Activated T-cell treated with anti-CD3 and anti-CD28 coated beads for 1 hour (primary cell): ENCODE results near the gene TPPP.
"Not testable (repeated sequence)": the region's sequence is repeated elsewhere in the genome, so short reads cannot be mapped to it uniquely, and the experiment has no call there.

Experiments used
- DNase-seq: peaks from one replicate; pipeline ENCODE4 v3.0.0-alpha.2; 2020; ENCODE audit warnings: low read depth

The TPPP gene

DNA sequence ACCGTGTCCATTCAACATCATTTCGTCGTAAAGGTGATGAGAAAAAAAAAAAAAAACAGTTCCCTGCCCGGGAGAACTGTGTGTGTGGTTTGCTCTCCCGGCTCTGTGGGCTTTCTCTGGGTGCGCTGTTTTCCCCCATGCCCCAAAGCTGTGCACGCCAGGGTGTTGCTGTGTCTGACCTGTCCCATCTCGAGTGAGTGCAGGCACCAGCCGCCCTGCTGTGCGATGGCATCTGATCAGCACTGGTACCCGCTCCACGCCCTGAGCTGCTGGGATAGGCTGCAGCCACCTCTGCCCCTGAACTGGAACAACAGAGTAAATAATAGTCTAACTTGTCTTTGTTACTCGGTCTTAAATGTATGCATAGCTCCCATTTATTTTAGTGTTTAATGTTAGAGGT lies 47.7 kb downstream of the TPPP start:
- DNase-seq, result no peak

- DNase-seq, result no peak
Measured at GRCh38 chr5:644971-645370, 48.2 kb downstream of the TPPP start.

- DNase-seq, result no peak
Measured at GRCh38 chr5:644509-644908, 48.6 kb downstream of the TPPP start.

DNA sequence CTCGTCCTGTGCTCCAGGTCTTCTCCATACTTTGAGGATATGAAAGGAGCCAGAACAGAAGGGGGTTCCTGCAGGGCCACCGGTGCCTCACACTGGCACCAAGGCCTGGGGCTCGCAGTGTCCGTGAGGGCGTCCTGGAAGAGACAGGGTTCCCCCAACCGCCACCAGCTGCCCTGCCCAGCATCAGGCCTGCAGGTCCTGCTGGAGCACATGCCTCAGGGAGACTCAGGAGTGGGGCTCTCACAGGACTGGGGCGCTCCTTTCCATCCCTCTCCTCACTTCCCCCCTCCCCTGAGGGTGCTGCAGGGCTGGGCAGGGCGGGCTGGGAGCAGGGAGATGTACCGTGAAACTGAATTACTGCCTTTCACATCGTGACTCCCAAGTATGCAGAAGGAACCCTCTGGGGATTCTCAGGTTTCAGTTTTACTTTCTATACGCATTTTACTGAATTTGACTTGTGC lies 49.3 kb downstream of the TPPP start:
- no peak for DNase-seq

GRCh38 chr5:643351-643801 lies 49.8 kb downstream of the TPPP start:
- no peak for DNase-seq

GRCh38 chr5:642481-642880 lies 50.7 kb downstream of the TPPP start:
- DNase-seq, result no peak

DNA sequence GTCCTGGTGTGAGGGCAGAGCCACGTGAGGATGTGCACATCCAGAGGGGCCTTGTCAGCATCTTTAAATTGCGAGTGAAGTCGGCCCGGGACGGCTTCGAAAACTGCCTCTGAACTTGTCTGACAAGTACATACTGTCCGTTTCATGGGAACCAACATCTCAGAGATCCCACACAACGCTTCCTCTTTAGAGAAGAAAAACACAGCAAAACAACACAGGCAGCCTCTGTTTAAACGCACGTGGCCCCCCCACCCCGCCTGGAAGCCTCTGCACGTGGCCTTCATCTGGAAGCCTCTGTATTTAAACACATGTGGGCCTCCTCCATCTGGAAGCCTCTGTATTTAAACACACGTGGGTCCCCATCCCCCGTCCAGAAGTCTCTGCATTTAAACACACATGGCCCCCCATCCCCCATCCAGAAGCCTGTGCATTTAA lies 51.8 kb downstream of the TPPP start:
- no peak for DNase-seq

DNA sequence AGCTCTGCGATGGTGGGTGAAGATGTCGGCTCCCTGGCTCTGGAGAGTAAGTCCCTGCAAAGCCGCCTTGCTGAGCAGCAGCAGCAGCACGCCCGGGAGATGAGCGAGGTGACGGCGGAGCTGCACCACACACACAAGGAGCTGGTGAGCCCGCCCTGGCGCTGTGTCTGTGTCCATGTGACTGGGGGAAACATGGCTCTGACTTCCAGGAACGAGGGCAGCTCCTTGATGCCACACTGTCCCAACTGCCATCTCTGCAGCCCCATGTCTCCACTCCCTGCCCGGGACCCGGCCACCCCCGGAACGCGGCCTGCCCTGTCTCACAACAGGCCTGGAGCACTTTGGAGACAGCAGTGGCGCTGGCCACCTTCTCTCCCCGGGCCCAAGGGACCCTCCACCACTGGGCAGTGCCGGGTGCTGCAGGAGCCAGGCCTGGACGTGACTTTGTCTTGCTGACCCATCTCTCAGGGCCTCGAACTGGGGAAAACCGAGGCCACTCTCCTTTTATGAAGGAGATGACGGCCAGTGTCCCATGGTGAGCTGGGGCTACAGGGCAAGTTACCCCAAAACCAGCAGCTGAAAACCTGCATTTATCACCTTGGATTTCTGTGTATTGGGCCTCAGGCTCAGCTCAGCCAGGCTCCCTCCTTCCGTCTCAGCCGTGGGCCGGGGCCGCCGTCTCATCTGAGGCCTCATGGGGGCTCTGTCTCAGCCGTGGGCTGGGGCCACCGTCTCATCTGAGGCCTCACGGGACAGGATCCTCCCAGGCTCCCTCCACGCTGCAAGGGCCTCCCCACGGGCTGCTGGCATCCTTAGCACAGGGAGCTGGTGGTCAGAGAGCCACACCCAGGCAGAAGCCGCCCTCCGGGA lies 52.5 kb downstream of the TPPP start:
- DNase-seq, result no peak

GRCh38 chr5:639584-640213 lies 53.5 kb downstream of the TPPP start:
- no peak for DNase-seq

- DNase-seq, result no peak
Measured at GRCh38 chr5:639253-639530, 54.0 kb downstream of the TPPP start.

- DNase-seq, result no peak
Measured at GRCh38 chr5:638501-639252, 54.5 kb downstream of the TPPP start.

- no peak for DNase-seq
Measured at GRCh38 chr5:637581-638450, 55.3 kb downstream of the TPPP start.

GRCh38 chr5:636951-637350 lies 56.2 kb downstream of the TPPP start:
- DNase-seq, result no peak

DNA sequence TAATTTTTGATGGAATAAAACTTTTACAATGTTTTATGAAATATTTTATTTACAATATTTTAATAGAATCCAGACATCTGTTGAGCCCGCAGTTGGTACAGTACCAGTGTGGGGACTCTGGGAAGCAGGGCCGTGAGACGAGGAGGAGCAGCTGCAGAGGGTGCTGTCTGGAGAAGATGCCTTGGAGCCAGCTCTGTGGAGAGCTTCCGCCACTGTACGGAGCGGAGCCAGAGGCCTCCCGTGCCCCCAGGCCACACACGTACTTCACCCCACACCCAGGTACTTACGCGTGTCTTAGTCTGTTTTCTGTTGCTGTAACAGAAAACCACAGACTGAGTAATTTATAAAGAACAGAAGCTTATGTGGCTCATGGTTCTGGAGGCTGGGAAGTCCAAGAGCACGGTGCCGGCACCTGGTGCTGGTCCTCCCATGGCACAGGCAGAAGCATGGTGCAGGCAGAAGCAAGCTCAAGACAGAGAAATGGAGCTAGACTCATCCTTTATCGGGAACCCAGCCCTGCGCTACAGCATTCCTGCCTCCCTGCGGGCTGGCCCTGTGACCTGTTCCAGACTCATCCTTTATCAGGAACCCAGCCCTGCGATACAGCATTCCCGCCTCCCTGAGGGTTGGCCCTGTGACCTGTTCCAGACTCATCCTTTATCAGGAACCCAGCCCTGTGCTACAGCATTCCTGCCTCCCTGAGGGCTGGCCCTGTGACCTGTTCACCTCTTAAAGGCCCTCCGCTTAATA lies 57.7 kb downstream of the TPPP start:
- no peak for DNase-seq

DNA sequence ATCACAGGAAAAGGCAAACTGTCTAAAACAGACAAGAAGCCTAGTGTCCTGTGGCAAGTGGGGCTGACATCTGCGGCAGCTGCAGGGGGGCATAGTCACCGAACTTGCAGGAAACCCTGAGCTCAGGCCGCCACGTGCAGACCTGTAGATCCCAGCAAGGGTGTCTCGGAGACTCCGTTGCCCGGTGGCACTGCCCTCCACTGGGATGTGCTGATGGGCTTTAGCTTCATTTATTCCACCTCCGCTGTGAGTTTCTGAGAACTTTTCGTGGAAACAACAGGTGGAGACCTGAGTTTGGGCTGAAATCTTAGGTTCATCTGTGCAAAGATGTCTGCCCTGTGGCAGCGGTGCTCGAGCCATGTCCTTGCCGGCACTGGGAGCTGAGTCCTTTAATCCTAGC lies 59.0 kb downstream of the TPPP start:
- DNase-seq, result no peak

GRCh38 chr5:633501-633955 lies 59.6 kb downstream of the TPPP start:
- DNase-seq, result no peak

DNA sequence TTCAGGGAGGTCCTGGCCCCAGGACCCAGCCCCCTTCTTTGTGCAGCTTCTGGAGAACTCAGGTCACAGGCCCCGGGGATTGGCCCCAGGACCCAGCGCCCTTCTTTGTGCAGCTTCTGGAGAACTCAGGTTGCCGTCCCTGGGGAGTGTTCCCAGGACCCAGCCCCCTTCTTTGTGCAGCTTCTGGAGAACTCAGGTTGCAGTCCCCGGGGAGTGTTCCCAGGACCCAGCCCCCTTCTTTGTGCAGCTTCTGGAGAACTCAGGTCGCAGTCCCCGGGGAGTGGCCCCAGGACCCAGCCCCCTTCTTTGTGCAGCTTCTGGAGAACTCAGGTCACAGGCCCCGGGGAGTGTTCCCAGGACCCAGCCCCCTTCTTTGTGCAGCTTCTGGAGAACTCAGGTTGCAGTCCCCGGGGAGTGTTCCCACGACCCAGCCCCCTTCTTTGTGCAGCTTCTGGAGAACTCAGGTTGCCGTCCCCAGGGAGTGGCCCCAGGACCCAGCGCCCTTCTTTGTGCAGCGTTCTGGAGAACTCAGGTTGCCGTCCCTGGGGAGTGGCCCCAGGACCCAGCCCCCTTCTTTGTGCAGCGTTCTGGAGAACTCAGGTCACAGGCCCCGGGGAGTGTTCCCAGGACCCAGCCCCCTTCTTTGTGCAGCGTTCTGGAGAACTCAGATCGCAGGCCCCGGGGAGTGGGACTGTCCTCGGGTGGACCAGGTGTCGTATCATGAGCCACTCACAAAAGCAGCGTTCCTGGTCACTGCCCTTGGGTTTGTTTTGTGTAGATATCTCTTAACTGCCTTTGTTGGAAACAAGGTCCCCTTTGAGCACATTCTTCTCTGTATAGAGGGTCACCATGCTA lies 64.6 kb downstream of the TPPP start:
- DNase-seq, result not testable (repeated sequence)

DNA sequence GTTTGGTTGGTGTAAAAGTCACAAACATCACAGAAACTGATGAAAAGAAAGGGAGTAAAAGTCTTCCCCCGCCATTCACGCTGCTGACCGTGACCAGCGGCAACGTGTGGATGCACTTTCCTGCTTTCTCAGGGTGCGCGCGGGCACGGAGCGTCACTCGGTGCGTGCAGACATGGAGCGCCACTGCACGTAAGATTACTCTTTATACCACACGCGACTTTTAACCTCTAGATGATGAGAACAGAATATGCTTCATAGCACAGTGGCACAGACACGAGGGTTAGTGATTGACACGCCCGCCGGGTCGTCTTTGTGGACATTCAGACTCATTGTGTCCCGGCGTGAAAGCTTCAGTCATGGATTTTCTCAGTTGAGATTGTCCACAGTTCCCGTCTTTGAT lies 65.3 kb downstream of the TPPP start:
- no peak for DNase-seq

DNA sequence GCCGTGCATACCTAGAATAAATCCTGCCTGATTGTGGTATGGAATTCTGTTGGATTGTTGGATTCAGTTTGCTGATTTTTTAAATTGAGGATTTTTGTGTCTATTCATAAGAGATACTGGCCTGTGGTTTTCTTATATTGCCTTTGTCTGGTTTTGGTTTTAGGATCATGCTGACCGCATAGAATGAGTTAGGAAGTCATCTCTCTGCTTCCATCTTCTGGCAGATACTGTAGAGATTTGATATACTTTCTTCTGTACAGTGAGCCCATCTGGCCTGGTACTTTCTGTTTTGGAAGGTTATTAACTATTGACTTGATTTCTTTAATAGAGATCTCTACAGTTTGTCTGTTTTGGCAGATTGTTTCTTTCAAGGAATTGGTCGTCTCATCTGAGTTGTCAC lies 66.3 kb downstream of the TPPP start:
- no peak for DNase-seq

DNA sequence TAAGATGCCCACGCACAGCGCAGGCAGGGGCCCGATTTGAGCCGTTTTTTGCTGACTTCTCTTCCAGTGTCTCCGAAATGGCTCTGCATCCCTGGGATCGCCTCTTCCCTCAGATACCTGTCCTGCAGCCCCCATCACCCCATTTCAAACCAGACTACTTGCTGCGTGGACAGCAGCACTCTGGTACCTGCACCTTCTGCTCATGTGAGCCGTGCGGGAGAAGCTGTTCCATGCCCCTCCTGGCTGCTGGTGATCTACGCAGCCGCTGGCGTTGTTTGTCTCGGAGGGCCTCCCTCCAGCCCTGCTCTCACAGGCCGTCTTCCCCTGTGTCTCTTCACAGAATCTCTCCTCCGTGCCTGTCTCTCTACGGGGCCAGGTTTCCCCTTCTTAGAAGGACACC lies 67.6 kb downstream of the TPPP start:
- no peak for DNase-seq
